ENCODE data around the gene EME2.
A peak's percentile ranks its signal among the peaks of the same experiment; 100 is the strongest.

EME2 gene

GRCh38 chr16:1751946-1752345, 20.7 kb upstream of the EME2 start:
- Histone ChIP-seq H3K79me1 (ENCODE audit: low read length) (peaks cover 4% of the 10 kb centered on the region), H3K9ac (ENCODE audit: low read length) (no peak overlapping the region), H3K27ac (ENCODE audit: low read depth, low read length) (no peak overlapping the region), H4K12ac (ENCODE audit: low read depth, low read length) (no peak overlapping the region), H3K9me3 (ENCODE audit: insufficient read depth, low read depth, low read length) (no peaks in the 10 kb centered on the region), H3K4me3 (ENCODE audit: low read depth, low read length) (no peak overlapping the region), H3K36me3 (ENCODE audit: control insufficient read depth in 1 of 2, insufficient read depth in 2 of 2, low read length in 2 of 2) (peaks cover 47 to 55% of the 10 kb centered on the region in 2 experiments), H3K4me1 (ENCODE audit: control insufficient read depth in 1 of 2, insufficient read depth in 2 of 2, low read length in 2 of 2) (peaks cover 4% of the 10 kb centered on the region in 2 experiments), H3K14ac (ENCODE audit: low read length) (no peak overlapping the region), H4K8ac (ENCODE audit: low read depth, low read length) (no peak overlapping the region), H3K18ac (ENCODE audit: low read length) (no peak overlapping the region), H3K4ac (ENCODE audit: low read depth, low read length) (no peak overlapping the region), H3K27me3 (ENCODE audit: insufficient read depth, low read length) (no peaks in the 10 kb centered on the region), H3K79me2 (ENCODE audit: control insufficient read depth, insufficient read depth, low read length, poor library complexity) (peaks cover 3% of the 10 kb centered on the region), H2BK12ac (ENCODE audit: low read length) (no peak overlapping the region), H2AK5ac (ENCODE audit: low read length) (no peak overlapping the region), H3K4me2 (ENCODE audit: low read length) (no peak overlapping the region), H2BK5ac (ENCODE audit: low read depth, low read length, poor library complexity) (no peak overlapping the region), H4K91ac (ENCODE audit: low read depth, low read length) (no peak overlapping the region), H2AFZ (ENCODE audit: insufficient read depth, low read length, poor library complexity) (no peak overlapping the region), H2BK120ac (ENCODE audit: insufficient read depth, low read length, poor library complexity) (no peak overlapping the region), H3K23ac (ENCODE audit: low read length) (no peak overlapping the region)
- DNase-seq, result no peak
- WGBS (ENCODE audit: extremely low coverage, insufficient coverage, insufficient read length), result no CpG with 5 or more reads among the region's 16 CpGs

GRCh38 chr16:1752853-1753252, 19.8 kb upstream of the EME2 start:
- DNase-seq, result no peak
- H4K8ac ChIP-seq (ENCODE audit: low read depth, low read length), result no peak overlapping the region
- H2AK5ac ChIP-seq (ENCODE audit: low read length), result no peak overlapping the region
- H2BK12ac ChIP-seq (ENCODE audit: low read length), result no peak overlapping the region
- H3K27ac ChIP-seq (ENCODE audit: low read depth, low read length), result no peak overlapping the region
- no peak overlapping the region for H4K12ac ChIP-seq (ENCODE audit: low read depth, low read length)
- H3K36me3 ChIP-seq (ENCODE audit: control insufficient read depth in 1 of 2, insufficient read depth in 2 of 2, low read length in 2 of 2), result peaks cover 44 to 51% of the 10 kb centered on the region in 2 experiments
- no peaks in the 10 kb centered on the region for H3K27me3 ChIP-seq (ENCODE audit: insufficient read depth, low read length)
- no peak overlapping the region for H3K23ac ChIP-seq (ENCODE audit: low read length)
- no peaks in the 10 kb centered on the region for H3K79me2 ChIP-seq (ENCODE audit: control insufficient read depth, insufficient read depth, low read length, poor library complexity)
- peak overlapping the region; percentile 49 for H3K9ac ChIP-seq (ENCODE audit: low read length)
- no peaks in the 10 kb centered on the region for H3K79me1 ChIP-seq (ENCODE audit: low read length)
- no peaks in the 10 kb centered on the region for H3K9me3 ChIP-seq (ENCODE audit: insufficient read depth, low read depth, low read length)
- no CpG with 5 or more reads among the region's 14 CpGs for WGBS (ENCODE audit: extremely low coverage, insufficient coverage, insufficient read length)
- no peak overlapping the region for H4K91ac ChIP-seq (ENCODE audit: low read depth, low read length)
- H3K4me3 ChIP-seq (ENCODE audit: low read depth, low read length), result no peak overlapping the region
- no peak overlapping the region for H3K4ac ChIP-seq (ENCODE audit: low read depth, low read length)
- H3K14ac ChIP-seq (ENCODE audit: low read length), result no peak overlapping the region
- no peak overlapping the region for H2BK5ac ChIP-seq (ENCODE audit: low read depth, low read length, poor library complexity)
- no peaks in the 10 kb centered on the region for H3K4me1 ChIP-seq (ENCODE audit: control insufficient read depth in 1 of 2, insufficient read depth in 2 of 2, low read length in 2 of 2)
- no peak overlapping the region for H3K18ac ChIP-seq (ENCODE audit: low read length)
- H2AFZ ChIP-seq (ENCODE audit: insufficient read depth, low read length, poor library complexity), result no peak overlapping the region
- no peak overlapping the region for H2BK120ac ChIP-seq (ENCODE audit: insufficient read depth, low read length, poor library complexity)
- no peak overlapping the region for H3K4me2 ChIP-seq (ENCODE audit: low read length)

DNA sequence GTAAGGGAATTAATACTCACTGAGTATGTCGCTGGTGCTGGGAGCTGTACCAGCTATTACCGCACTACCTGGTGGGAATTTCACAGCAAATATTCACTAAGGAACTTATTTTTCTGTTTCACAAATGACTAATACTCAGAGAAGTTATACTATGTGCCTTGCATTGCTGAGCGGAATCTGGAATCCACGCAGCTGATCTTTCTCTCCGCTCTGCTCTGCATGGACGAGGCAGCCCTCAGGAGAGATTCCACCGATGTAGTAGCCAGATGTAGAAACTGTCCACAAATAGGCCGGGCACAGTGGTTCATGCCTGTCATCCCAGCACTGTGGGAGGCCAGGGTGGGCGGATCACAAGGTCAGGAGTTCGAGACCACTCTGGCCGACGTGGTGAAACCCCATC, 18.4 kb upstream of the EME2 start:
- Histone ChIP-seq H3K14ac (ENCODE audit: low read length) (no peak overlapping the region), H3K4ac (ENCODE audit: low read depth, low read length) (no peak overlapping the region), H2AK5ac (ENCODE audit: low read length) (no peak overlapping the region), H3K23ac (ENCODE audit: low read length) (no peak overlapping the region), H4K12ac (ENCODE audit: low read depth, low read length) (no peak overlapping the region), H3K79me2 (ENCODE audit: control insufficient read depth, insufficient read depth, low read length, poor library complexity) (no peaks in the 10 kb centered on the region), H3K18ac (ENCODE audit: low read length) (no peak overlapping the region), H3K4me3 (ENCODE audit: low read depth, low read length) (no peak overlapping the region), H3K27ac (ENCODE audit: low read depth, low read length) (no peak overlapping the region), H2BK120ac (ENCODE audit: insufficient read depth, low read length, poor library complexity) (no peak overlapping the region), H2BK12ac (ENCODE audit: low read length) (no peak overlapping the region), H4K8ac (ENCODE audit: low read depth, low read length) (no peak overlapping the region), H4K91ac (ENCODE audit: low read depth, low read length) (no peak overlapping the region), H2BK5ac (ENCODE audit: low read depth, low read length, poor library complexity) (no peak overlapping the region), H3K79me1 (ENCODE audit: low read length) (no peaks in the 10 kb centered on the region), H3K36me3 (ENCODE audit: control insufficient read depth in 1 of 2, insufficient read depth in 2 of 2, low read length in 2 of 2) (peaks cover 31 to 41% of the 10 kb centered on the region in 2 experiments), H3K27me3 (ENCODE audit: insufficient read depth, low read length) (no peaks in the 10 kb centered on the region), H3K9me3 (ENCODE audit: insufficient read depth, low read depth, low read length) (no peaks in the 10 kb centered on the region), H3K9ac (ENCODE audit: low read length) (no peak overlapping the region), H2AFZ (ENCODE audit: insufficient read depth, low read length, poor library complexity) (no peak overlapping the region), H3K4me2 (ENCODE audit: low read length) (no peak overlapping the region), H3K4me1 (ENCODE audit: control insufficient read depth in 1 of 2, insufficient read depth in 2 of 2, low read length in 2 of 2) (no peaks in the 10 kb centered on the region)
- no CpG with 5 or more reads among the region's 12 CpGs for WGBS (ENCODE audit: extremely low coverage, insufficient coverage, insufficient read length)
- DNase-seq, result peak; percentile 89 to 95

DNA sequence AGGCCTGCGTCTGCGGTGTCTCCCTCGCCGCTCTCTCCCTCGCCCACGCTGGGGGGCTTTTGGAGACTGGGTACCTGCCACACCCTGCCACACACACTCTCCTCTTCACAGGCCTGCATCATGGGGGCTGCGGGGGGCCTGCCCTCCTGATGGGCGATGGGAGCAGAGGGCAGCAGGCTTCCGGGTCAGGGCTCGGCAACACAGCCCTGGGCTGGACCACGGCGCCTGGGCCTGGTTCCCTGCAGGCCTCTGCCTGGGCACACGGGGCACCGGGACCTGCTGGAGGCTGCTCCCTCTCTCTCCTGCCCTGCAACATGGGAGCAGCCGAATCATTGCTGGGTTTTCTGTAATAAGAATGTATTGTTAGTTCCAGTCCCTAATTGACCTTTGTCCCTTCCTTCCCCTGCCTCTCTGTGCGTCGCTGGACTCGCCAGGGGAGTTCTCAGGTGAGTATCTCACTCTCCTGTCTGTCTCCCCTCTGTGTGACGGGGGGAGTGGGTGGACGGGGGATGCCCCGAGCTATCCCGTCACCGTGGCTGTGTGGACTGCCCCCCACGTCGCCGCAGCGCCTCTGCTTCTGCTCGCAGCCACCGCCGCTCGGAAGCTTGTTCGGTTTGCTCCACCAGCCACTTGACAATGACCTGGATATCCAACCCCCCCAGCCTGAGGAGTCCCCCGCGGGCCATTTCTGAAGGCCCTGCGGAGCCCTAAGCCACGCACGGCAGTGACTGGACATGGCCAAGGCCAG, 14.7 kb upstream of the EME2 start:
- H2BK5ac ChIP-seq (ENCODE audit: low read depth, low read length, poor library complexity), result no peak overlapping the region
- H2AK5ac ChIP-seq (ENCODE audit: low read length), result no peak overlapping the region
- no peak overlapping the region for H3K9ac ChIP-seq (ENCODE audit: low read length)
- no peak overlapping the region for H4K12ac ChIP-seq (ENCODE audit: low read depth, low read length)
- H3K27me3 ChIP-seq (ENCODE audit: insufficient read depth, low read length), result no peaks in the 10 kb centered on the region
- H4K91ac ChIP-seq (ENCODE audit: low read depth, low read length), result no peak overlapping the region
- no peak overlapping the region for H3K14ac ChIP-seq (ENCODE audit: low read length)
- H3K79me1 ChIP-seq (ENCODE audit: low read length), result no peaks in the 10 kb centered on the region
- no peak for DNase-seq
- H3K4me2 ChIP-seq (ENCODE audit: low read length), result no peak overlapping the region
- H2BK12ac ChIP-seq (ENCODE audit: low read length), result no peak overlapping the region
- no peak overlapping the region for H3K4me3 ChIP-seq (ENCODE audit: low read depth, low read length)
- no peak overlapping the region for H3K23ac ChIP-seq (ENCODE audit: low read length)
- no peak overlapping the region for H3K4ac ChIP-seq (ENCODE audit: low read depth, low read length)
- no peaks in the 10 kb centered on the region for H3K79me2 ChIP-seq (ENCODE audit: control insufficient read depth, insufficient read depth, low read length, poor library complexity)
- H3K18ac ChIP-seq (ENCODE audit: low read length), result no peak overlapping the region
- H3K27ac ChIP-seq (ENCODE audit: low read depth, low read length), result no peak overlapping the region
- no peaks in the 10 kb centered on the region for H3K4me1 ChIP-seq (ENCODE audit: control insufficient read depth in 1 of 2, insufficient read depth in 2 of 2, low read length in 2 of 2)
- H4K8ac ChIP-seq (ENCODE audit: low read depth, low read length), result no peak overlapping the region
- no peak overlapping the region for H2AFZ ChIP-seq (ENCODE audit: insufficient read depth, low read length, poor library complexity)
- peaks cover 2% of the 10 kb centered on the region for H3K9me3 ChIP-seq (ENCODE audit: insufficient read depth, low read depth, low read length)
- H3K36me3 ChIP-seq (ENCODE audit: control insufficient read depth in 1 of 2, insufficient read depth in 2 of 2, low read length in 2 of 2), result peaks cover 37 to 50% of the 10 kb centered on the region in 2 experiments
- no peak overlapping the region for H2BK120ac ChIP-seq (ENCODE audit: insufficient read depth, low read length, poor library complexity)
- WGBS (ENCODE audit: extremely low coverage, insufficient coverage, insufficient read length), result no CpG with 5 or more reads among the region's 37 CpGs

Measured in trophoblast cell (in vitro differentiated cells and primary cell).